HG02588 (cell line): ENCODE data around the gene OTX1.
"Not testable (repeated sequence)": the region's sequence is repeated elsewhere in the genome, so short reads cannot be mapped to it uniquely, and the experiment has no call there.

Experiments
- ATAC-seq: cut with Tn5 transposase; IDR thresholded peaks from one replicate; pipeline ENCODE4 v1.9.1; 2021; ENCODE audit warnings: mild to moderate bottlenecking, moderate library complexity; ENCODE audit not compliant: unreplicated experiment

The OTX1 gene

DNA sequence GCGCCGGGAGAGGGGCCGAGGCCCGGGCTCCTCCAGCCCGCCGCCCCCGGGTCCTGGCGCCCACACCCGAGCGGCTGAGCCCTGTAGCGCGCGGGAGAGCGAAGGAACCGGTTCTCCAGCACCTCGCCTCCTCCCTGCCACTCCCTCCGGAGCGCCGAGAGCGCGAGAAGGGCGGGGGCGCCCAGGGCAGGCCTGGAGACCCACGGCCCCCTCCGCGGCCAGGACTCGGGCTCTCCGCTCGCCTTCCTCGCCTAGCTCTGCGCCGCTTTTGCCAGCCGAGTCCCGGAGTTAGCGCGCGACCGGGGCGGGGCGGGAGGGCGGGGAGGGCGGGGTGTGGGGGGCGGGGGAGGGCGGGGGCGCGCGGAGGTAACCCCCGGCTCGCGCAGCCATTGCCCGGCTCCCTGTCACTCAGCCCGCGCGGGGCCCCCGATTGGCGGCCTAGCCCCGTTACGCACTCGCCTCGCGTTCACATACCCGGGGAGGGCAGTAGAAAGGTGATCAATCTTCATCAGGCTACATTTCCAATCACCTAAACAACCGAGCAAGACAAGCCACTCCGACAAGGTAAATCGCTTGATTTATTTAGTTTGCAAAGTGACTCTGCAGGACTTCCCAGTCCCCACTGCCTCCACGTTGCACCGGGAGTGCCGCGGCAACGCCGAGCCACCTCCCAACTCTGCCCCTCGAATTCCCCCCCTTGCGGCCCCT, at the start of gene OTX1:
OTX1 (plus strand) TSS at position 497 of the 708 bp plus-strand sequence. CDS start 2,161 bp downstream, outside the sequence.
- peak; percentile 79 for ATAC-seq

DNA sequence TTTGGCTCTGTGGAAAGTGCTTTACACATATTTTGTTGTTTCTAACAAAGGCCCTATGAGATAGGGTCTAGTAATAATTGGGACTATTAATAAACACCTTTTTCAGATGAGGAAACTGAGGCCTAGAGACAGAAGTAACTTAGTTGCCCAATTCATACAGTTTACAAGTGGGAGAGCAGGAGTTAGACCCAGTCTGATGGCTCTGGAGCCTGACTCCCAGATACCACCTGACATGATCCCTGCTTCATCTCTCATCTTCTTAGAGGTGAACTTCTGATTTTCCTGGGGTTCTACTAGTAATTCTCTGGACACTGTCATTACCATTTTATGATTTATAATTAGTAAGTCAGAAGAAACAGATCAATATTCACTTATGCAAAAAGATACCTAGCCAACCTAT, 49.1 kb upstream of the OTX1 start:
- no peak for ATAC-seq

DNA sequence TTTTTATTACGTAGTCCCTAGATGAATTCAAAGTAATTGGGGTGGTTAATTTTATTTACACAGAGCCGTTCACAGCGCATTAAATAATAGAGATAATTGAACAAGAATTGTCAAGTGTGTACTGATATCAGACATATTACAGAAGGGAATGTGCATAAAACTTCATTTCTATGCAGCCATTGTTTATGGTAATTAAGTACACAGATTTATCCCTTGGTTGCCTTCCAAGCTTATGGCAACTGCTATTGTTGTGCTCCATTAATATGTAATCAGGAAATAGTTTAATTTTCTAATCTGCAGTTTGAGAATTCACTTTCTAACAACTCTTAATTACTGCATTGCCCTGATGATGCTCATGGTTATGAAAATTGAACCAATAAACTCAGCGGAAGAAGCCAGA, 47.3 kb upstream of the OTX1 start:
- no peak for ATAC-seq

DNA sequence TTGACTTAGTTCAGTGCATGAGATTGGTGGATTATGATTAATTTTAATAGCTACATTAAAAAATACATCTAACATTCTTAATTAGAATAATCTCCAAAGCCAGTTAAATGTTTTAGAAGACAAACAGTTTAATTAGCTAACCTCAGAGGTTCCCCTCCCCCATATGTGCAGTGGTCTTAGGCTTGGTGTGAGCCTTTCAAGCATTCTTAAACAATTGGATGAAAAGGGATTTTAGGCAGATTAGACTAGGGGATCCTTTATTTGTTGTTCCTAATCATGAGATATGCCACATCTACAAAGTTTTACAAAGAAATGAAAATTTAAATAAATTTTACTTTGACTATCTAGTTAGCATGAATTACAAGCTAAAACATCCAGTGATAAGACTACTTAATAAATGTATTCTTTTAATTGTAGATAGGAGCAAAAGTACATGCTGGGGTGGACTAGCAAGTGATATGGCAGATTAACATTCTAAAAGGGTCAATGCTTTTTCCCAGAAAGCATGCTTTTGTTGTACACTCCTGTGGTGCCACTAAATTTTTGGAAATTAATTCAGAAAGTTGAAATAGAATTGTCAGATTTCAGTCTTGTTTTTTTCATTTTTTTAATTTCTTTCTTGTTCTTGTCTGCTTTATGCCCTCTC, 42.7 kb upstream of the OTX1 start:
- no peak for ATAC-seq

DNA sequence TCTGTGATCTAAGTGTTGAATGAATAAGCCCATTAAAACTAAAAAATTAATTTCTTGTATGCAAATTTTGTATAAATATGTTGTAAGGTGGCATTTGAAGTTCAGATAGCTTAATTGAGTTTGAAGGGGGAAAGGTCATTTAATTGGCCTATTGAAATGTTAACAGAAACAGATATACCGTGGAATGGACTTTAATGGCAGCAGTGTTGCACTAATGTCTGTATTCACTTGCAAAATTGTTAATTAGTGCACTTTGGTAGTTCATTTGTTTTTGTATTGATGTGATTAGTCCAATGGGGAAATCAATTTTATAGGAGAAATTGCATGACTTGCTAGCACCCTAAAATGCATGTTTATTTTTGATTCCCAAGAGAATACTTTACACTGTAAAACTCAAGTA, 41.8 kb upstream of the OTX1 start:
- ATAC-seq, result no peak

DNA sequence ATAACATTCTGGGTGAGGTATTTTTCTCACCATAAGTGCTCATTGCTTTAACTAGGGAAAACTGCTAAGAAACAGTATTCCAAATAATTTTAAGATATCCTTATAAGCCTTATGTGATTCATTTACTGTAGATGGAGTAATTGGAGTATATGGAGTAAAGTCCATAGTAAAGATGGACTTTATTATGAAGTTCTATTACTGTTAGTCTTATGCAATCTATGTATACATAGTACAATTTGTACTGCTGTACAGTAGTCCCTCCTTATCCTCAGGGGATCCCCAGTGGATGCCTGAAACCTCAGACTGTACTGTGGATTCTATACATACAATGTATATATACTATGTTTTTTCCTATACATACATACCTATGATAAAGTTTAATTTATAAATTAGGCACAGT, 41.1 kb upstream of the OTX1 start:
- ATAC-seq, result no peak

DNA sequence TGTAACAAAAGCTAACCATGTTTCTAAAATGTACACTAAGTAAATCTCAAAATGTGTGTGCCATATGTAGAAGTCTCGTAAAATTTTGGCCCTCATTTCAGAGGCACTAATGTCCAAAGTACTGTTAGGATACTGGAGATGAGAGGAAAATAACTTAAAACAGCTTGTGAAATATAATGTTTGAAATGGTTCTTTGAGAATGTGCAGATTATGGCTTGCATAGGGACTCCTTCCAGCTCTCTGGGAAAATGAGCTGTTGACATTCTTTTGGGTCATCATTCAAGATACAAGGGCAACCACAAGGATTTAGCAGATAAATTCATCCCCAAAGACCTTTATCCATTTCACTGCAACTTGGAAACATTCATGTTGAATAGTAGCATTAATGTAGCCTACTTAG, 38.1 kb upstream of the OTX1 start:
- ATAC-seq, result no peak

DNA sequence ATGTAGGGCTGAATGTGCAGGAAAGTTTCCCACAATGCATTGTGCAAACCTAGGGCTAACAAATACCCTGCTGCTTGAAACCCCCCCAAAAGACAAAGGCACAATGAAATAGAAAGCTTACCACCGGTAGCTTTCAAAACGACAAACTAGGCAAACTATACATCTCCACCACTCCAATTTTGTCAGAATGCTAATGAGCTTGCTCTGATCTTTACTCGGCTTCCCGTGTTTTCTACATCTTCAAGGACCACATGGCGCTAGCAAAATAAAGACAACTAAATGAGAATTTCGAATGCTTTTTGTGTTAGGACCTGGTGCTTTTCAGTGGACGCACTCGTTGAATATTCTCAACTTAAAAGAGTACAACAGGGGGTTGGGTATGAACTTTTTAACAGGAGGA, 37.2 kb upstream of the OTX1 start:
- ATAC-seq, result no peak

DNA sequence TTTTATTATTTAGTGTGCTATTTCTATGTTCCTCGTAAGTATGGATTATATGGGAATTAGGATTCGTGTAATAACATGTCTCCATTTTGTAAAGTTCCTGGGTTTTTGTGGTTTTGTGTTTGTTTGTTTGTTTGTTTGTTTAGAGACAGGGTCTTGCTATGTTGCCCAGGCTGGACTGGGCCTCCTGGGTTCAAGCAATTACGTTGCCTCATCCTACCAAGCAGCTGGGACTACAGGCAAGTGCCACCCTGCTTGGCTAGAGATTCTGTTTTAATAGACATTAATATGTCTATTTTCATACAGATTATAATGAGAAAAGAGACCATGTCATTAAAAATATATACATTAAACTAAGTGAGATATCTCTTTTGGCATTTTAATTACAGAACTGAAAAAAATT, 35.2 kb upstream of the OTX1 start:
- ATAC-seq, result no peak

DNA sequence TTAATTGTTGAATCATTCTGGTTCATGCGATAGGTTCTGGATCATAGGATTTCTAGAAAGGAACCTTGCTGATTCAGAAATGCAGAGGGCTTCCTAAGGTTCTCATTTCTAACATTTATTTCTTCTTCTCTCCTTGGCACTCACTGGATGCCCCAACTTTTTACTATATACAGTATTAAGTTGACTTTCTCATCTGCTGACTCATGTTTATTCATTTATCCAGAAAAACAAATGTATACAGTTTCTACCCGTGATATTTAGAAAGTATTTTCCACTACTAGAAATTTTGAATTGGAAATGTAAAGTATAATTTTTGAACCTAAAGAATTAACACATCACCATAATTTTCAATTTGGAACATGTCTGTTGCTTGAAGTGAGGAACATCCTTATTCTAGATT, 32.2 kb upstream of the OTX1 start:
- ATAC-seq, result no peak

DNA sequence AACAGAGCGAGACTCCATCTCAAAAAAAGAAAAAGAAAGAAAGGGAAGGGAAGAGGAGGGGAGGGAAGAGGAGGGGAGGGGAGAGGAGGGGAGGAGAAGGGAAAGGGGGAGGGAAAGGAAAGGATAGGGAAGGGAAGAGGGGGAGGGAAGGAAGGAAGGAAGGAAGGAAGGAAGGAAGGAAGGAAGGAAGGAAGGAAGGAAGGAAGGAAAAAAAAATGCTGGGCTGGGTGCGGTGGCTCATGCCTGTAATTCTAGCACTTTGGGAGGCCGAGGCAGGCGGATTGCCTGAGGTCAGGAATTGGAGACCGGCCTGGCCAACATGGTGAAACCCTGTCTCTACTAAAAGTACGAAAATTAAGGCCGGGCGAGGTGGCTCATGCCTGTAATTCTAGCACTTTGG, 30.9 kb upstream of the OTX1 start:
- not testable (repeated sequence) for ATAC-seq

DNA sequence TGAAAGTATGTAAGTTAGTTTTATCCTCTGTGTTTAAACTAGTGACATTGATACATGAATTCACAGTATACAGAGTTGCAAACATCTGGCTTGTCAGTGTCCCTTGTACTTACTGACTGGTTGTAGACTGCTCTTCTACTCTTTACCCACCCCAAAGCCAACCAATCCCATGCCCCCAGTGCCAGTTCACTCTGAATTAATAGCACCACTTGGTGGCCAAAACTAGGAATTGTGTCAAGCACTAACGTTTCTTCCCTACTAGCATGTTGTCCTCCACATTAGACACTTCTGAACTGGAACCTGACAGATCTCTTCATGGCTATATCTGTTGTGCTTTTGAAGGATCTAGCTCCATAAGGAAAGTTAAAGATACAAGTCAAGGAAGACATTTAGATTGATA, 27.2 kb upstream of the OTX1 start:
- ATAC-seq, result no peak

DNA sequence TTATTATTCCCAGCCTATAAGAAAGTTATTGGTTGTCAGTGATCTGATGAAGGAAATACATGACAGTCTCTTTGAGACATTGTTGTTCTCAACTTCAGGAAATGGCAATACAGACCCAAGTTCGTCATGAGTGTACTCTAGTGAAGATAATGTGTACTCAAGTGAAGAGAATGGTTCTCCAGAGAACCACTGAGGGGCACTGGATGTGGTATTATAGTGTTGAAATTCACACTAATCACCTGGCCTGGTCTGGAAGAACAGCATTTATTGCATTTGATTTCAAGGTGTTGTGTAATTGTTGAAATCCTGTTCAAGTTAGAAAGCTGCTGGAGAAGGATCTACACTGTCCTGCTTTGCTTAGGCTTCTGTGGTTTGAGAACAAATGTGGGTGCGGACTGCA, 23.4 kb upstream of the OTX1 start:
- ATAC-seq, result no peak

DNA sequence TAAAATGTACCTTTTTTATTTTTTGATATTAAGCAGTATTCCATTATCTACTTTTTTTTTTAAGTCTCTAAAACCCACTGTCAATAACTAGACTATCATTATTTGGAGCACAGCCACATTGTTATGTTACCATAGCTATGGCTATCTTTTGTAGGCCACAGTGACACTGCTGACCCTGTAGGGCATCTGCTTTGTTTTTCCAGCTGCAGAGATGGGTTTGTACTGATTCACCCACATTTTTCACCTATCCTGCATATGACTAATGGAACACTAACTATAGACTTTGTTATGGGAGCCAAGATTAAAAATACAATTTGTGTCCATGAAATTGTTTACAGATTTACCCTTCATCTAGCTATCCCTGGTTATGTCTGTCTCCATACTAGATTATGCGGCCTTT, 21.6 kb upstream of the OTX1 start:
- ATAC-seq, result no peak

DNA sequence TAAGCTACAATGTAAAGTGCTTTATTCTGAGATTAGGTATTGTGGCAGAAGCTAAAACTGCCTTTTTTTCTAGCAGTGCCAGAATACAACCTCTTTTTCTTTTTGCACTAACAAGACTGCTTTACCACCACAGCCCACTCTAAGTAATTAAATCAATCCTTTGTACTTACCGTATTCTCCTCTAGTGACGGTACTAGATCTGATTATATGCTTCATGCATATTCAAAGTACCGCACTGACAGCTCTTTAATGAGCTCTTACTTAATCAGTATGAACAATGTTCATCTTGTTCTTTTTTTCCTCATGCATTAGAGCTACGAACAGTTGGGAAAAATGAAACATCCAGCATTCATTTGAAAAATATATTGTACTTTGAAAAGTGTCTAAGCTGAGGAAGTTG, 16.1 kb upstream of the OTX1 start:
- ATAC-seq, result no peak

DNA sequence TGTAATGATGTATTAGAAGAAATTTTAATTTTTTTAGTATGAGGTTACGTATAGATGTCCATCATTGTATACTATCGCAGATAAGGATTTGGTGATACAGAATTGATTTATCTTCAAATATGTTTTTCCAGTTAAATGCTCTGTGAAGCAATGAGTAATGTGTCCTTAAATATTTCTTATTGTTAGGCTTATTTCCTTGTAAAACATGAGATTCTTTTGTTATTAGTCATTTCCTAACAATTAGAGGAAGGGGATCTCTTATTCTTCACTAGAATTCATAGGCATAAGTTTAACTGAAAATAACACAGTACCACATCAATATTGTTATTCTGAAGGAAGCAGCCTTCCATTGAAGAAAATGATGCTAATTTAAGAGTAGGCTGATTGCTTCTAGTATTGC, 15.5 kb upstream of the OTX1 start:
- ATAC-seq, result no peak

DNA sequence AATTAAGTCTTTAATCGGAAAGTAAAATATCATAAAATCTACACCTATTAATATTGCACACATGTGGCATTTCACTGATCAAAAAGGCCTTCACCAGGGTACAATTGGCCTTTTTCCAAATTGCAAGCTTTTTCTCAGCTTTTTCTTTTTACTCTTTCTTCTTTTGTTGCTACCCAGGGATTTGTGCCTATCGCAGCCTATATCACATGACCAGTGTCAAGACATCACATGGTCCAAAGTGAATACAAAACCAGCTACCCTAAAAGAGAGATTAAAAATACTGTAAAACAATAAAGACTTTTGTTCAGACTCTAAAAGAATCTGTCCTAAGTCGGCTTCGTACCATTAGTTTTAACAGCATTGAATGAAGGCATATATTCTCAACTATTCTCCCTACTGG, 15.0 kb upstream of the OTX1 start:
- no peak for ATAC-seq

DNA sequence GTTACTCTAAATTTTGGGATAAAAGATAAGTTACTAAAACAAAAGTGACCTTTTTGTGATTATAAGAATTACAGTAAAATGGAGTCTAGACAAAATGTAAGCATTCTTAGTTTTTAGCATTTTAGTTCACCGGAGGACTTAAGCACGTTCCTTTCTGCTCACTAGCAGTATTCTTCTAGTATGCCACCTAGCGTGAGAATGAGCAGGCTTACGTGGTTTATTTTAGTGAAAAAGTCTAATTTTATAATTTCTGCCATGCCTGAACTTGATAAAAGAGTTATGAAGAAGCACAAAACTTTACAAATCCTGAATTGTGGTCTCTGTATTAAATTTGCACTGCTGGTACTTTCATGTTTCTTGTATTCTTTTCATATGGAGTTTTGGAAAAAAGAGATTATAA, 12.6 kb upstream of the OTX1 start:
- ATAC-seq, result no peak

DNA sequence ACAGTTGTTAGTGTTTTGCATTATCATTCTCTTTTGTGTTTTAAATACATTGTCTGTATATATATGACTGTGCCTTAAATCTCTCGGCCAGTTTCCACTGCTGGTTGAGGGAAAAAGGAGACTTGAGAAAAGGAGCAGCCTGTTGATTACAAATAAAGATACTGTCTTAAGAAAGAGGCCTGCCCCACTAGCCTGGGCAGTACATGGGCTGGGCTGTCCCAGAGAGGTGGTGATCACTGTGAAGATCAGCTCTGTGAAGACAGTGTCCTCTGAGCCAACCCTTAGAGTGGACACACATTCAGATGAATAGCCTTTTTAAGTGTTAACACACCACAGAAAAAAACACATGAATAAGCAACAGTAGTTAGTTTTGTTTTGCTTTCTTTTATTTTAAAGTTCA, 10.0 kb upstream of the OTX1 start:
- ATAC-seq, result no peak

DNA sequence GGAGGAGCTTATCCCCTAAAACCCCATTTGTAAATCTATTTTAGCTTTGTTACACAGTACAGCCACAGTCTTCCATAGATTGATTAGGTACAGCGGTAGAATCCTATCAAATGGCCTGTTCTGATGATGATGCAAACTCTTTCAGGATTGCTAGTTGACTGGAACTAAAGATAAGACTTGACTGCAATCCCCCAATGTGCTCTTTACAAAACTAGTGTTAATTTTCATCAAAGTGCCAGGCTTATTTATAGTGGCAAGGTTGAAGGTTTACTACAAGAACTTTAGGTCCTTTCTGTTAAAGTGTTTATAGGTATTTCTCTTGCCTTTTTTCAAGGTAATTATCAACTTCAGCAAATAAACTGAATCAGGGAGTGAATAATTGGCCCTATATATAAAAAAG, 9.0 kb upstream of the OTX1 start:
- no peak for ATAC-seq

DNA sequence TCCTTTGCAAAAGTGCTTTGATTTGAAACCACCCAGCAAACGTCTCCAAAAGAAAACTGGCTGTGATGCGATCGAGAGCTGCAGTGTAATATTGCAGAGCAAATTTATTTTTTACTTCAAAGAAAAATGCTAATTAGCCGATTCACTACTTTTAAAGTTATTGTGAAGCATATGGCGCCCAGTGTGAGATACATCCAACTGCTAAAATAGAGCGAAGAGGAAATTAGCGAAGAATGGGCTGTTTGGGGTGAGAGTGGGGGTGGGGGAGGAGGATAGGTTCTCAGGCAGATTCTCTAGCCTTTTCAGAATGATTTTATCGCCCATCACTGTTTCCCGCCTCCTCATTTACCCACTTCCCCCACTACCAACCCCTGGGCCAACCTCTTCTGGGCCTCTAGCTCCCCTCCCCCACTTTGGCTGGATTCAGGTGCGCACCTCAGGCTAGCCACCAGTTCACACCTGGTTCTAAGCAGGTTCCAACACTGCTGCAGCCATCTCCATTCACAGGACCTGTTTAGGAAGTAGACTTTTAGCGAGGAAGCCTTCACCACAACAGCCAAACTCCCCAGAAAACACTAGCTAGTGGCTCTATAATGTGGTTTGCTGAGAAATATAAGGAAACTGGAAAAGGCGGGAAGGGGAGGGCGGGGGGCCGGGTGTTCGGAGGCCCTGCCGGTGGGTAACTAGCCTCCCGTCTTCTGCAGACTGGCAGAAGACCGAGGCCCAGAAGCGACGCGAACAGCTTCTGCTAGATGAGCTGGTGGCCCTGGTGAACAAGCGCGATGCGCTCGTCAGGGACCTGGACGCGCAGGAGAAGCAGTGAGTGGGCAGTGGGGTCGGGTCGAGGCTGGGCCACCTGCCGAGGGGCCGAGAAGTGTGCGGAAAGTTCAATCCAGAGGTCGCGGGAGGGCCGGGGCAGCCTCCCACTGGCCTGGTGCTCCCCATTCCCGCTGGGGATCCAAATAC, 6.0 kb upstream of the OTX1 start:
- no peak for ATAC-seq

DNA sequence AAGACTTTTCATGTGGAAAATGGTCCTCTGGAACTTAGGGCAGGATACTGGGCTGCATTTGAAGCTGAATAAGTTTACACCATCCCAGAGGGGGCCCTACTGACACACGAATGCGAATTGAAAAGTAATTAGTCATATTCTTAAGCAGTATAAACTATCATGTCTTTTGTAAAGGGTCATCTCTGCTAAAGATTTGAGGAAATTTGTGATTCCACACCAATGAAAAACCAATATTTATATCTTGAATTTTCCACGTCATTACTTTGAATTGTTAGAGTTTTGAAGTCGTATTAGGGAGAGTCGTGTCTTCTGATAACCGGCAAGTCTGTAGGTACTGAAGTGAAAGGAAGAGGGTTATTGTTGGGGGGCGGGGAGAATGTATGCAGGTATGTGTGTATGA, 4.1 kb upstream of the OTX1 start:
- no peak for ATAC-seq
